Effector CD8-positive, alpha-beta T cell (primary cell): ENCODE data around the gene TMSB10.

Experiments
- DNase-seq: peaks from one replicate; lab custom pipeline; 2025; lab: John Stamatoyannopoulos, UW

TMSB10 gene

GRCh38 chr2:84880395-84880644 lies 25.1 kb upstream of the TMSB10 start:
- DNase-seq, result no peak

- DNase-seq, result peak; percentile 43
These were observed 24.6 kb upstream of the TMSB10 start, which contains the start of gene TRABD2A for GRCh38 chr2:84880645-84881521. Gene TRABD2A (minus strand): TSS chr2:84881084. CDS start chr2:84881039, 45 bp downstream.

DNA sequence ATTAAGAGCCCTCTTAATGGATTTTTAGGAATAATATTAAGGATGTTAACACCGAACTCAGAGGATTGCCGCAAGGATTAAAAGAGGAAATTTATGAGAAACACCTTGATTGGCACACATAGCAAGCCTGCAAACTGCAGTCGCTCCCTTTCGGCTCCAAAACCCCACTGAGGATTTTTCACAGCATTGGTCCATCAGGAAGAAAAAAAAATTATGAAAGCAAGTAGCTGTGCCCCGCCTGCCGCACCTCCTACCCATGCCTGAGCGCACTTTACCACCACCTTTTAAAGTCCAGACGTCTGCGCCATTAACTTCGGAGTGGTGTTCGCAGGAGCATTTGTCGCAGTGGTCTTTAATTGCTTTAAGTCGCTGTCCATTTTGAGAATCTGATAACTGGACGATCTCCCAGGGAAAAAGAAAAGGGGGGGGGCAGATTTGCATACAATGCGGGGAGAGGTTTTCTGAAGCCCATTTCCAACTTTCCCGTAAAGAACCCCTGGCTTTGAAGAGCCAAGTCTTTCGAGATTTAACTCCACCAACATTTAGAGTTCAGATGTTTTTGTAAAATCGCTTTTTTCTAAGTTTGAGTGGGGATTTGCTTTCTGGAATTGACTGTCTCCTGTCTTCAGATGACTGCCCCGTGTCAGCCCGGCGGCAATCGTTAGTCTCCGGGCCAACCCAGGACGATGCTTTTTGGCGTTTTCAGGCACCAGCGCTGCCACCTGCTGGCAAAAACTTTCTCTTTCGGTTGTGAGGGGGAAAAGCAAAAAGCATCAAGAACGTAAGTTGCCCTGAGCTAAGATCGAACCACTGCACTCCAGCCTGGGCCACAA lies 23.7 kb upstream of the TMSB10 start:
- DNase-seq, result peak; percentile 71

DNA sequence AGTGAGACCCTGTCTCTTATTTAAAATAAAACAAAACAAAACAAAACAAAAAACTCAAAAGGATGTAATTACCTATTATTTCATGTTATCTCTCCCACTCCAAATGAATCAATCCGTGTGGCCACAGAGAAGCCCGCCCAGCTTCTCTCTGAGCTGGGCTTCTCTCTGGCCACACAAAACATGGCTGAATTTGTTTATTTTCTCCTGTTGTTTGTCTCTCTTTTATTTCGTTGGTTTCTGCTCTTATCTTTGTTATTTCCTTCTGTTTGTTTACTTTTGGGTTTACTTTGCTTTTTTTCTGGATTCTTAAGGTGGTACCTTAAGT lies 23.1 kb upstream of the TMSB10 start:
- DNase-seq, result no peak

- DNase-seq, result no peak
These were observed 22.5 kb upstream of the TMSB10 start for GRCh38 chr2:84882775-84883550.

DNA sequence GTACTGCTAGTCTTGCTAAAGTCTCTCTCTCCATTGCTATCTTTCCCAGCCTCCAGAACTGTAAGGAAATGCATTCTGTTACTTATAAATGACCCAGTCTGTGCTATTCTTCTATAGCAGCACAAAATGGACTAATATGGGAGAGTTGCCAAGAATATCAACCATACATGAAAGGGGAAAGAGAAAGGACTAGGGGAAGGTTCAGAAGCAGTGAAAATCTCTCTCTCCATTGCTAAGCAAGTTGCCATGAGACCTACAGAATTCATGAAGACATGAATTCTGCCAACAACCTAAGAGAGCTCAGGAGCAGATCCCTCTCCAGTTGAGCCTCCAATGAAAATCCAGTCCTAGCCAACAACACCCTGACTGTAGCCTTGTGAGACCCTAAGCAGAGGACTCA lies 21.0 kb upstream of the TMSB10 start:
- DNase-seq, result no peak

GRCh38 chr2:84885111-84885510 lies 20.3 kb upstream of the TMSB10 start:
- DNase-seq, result no peak

GRCh38 chr2:84886791-84887190 lies 18.7 kb upstream of the TMSB10 start:
- DNase-seq, result no peak

DNA sequence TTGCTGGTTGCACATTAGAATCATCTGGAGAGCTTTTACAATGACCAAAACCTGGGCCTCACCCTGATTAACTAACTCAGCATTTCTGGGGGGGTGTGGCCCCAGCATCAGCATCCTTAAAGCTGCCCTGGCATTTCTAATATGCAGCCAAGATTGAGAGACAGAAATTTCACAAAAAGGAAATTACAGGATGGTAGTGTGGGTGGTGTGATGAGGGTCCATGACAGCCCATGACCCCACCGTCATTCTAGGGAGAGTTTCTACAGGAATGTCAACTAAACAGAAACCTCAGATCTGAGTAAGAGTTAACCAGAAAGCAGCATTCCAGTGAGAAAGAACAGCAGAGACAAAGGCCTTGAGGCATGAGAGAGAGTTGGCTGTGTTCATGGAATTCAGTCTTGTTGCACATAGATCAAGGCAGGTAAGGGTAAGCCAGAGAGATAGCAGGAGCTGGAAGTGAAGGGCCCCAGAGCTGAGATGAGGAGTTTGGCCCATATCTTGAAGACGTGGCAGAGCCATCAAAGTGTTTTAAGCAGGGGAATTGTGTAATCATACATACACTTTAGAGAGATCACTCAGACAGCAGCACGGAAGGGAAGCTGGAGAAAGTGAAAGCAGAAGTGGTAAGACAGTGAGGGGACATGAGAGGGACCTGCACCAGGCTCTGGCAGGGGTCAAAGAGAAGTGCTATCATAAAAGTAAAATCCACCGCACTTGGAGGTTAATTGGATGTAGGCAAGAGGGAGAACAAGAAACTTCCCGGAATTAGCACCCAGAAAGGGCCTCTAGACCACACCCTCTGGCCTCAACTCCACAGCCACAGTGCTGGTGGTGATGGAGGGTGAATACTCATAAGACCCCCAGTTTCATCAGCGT lies 16.8 kb upstream of the TMSB10 start:
- peak; percentile 13 for DNase-seq

DNA sequence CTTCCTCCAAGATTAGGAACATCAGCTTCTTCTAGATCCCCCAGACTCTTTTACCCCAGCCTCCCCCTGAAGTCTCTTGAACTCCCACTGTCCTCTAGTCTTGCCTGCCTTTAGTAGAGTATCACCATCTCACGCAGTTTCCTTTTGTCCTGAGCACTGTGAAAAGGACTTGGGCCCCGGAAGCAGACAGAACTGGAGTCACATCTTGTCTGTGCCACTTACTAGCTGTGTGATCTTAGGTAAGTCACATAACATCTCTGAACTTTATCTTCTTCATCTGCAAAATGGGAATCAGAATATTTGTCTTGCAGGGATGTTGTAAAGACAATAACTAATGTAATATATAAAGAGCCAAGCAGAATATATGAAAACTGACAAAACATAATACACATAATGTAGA lies 16.1 kb upstream of the TMSB10 start:
- no peak for DNase-seq

GRCh38 chr2:84891355-84892010 lies 14.0 kb upstream of the TMSB10 start:
- no peak for DNase-seq

DNA sequence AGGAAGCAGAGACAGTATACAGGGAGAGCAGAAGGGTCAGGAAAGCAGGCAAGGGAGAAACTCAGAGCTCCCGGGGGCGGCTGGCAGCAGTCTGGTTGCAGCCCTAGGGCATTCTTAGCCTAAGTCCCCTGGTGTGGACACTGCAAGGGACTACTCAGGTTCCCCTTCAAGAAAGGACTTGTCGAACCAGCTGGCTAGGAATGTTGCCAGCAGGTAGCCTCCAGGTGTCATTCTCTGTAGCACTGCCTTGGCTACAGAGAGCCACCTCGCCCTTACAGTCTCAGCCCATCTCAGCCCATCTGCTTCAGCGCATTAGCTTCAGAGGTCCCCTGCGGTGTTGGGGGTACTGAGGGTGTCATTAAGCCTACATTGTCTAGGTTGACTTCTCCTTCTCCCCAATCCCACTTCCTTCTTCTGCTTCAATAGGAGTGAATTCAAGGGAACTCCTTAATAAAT lies 11.3 kb upstream of the TMSB10 start:
- no peak for DNase-seq

DNA sequence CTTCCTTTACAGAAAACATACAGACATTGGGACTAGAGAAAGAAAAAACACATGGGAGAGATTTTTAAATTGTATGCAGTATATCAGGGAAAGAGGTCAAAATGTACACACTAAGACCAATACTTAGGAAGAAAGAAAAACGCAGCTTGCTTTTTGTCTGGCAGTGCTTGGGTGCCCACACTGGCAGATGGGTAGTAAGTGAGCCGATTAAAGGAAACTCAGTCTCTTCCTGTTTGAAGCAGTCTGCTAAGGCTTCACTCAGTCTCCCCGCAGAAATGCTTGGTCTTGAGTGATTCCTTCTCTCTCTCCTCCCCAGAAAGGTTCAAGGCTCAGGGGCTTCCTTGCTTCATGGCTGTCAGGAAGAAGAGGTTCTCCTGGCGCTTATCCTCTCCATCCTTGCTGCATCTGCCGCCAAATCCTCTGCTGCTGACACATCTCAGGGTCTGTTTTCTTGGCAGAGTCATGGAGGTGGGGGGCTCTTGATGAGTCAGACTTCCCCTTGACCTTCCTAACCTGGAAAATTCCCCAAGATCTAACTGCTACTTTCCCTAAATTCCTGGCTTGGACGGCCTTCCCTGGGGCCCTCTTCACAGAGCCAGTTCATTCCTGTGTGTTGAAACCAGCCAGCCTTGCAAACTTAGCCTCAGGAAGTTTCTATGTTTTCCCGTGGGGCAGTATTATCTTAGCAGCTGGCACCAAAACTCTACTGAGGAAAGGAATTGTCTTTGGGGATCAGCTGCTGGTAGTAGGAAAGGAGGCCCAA lies 10.5 kb upstream of the TMSB10 start:
- no peak for DNase-seq

DNA sequence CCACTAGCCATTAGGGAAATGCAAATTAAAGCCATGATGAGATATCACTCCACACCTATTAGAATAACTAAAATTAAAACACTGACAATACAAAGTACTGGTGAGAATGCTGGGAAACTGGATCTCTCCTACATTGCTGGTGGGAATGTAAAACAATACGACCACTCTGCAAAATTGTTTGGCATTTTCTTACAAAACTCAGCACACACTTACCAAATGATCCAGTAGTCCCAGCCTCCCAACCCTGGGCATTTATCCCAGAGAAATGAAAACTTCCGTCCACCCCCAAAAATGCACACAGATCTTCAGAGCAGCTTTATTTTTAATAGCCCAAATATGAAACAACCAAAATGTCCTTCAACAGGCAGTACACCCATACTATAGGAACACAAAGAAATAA lies 8.9 kb upstream of the TMSB10 start:
- no peak for DNase-seq

DNA sequence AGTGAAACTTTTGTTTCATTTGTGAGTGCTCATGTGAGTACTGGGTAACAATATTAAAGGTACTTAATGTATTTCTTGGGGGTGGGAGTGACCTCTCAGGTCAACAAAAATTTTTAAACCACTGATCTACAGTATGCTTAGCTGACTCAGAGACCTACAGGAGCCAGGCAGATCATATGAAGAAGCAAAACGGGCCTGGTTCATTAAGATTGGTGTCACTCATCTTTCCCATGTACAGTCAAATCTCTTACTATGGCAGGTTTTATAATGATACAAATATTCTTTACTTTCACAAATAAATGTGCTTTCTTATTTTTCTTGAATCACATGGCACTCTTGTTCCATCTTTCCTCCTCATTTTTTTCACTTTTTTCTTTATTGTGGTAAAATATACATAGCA lies 7.7 kb upstream of the TMSB10 start:
- DNase-seq, result no peak

DNA sequence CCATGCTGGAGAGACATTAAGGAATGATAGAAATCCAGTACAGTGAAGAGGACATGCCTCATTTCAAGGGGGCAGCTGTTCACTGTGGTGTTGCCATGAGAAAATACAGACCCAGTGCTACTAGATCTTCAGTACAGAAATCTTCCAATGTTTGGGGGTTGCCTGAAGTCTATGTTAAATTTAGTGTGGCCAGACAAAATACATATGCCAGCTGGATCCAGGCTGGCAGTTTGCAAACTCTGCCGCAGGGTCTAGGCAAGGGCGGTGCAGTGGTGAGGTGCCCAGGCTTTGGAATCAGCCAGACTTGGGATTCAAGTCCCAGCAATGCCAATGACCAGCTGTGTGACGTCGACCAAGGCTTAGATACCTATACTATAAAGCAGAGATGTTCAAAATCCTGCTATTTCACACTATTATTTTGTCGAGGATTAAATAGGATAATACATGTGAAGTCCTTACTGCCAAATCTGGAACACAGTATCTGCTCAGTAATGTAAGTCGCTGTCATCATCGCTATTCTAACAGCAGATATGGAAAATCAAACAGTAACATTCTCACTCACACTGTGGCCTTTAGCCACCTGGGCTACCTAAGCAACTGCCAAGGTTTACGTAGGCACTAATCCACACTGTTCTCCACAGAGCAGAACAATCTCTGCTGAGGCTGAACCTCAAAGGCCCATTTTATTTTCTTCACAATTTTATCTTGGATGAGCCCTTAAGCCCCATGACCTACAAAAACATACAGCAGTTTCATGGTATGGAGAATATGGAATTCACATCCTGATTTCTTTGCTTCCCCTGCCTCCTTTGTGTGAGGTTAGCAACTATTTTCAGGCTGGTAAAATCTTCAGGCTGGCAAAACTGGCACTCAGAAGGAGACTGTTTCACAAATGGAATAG lies 5.9 kb upstream of the TMSB10 start:
- no peak for DNase-seq

DNA sequence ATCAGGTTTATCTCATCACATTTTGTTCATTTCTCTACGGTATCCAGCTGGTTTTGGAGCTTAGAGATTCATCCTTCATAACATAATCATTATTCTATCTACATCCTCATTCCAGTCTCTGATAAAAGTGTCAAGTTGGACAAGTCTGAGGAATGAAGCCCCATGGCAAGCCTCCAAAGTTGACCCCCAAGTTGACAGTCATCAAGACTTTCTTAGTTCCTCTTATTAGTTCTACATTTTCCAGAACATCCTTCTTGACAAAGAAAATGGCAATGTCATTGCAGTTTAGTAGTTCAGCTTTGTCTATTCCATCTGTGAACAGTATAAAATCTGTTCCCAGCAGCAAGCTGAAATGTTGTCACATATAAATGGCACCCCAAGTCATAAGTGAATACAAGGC lies 4.5 kb upstream of the TMSB10 start:
- no peak for DNase-seq

DNA sequence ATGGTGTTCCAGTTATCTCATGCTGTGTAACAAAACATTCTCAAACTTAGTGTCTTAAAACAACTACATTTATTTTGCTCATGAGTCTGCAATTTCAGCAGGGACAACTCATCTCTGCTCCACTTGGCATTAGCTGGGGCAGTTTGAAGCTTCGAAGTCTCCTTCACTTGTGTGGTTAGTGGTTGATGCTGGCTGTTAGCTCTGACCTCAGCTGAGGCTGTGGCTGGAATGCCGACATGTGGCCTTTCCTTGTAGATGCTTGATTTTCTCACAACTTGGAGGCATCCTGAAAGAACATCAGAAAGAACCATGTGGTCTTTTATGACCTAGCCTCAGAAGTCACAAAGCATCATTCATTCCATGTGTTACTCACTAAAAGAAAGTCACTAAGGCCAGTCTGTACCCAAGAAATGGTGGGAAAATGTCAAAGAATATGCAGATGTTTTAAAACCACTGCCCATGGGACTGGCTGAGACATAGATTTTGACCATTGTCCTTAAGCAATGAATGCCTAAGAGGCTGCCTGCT lies 3.8 kb upstream of the TMSB10 start:
- no peak for DNase-seq

- DNase-seq, result no peak
These were observed 2.9 kb upstream of the TMSB10 start for GRCh38 chr2:84902526-84902925.
